ENCODE data around the gene TREM2. TPM values are rescaled to one million over a fixed set of nuclear protein-coding genes. Genes with fewer than 3 reads are reported as not detected.

TREM2 gene
- total RNA-seq, 1 donor from 2014 or later: 58.5 TPM

DNA sequence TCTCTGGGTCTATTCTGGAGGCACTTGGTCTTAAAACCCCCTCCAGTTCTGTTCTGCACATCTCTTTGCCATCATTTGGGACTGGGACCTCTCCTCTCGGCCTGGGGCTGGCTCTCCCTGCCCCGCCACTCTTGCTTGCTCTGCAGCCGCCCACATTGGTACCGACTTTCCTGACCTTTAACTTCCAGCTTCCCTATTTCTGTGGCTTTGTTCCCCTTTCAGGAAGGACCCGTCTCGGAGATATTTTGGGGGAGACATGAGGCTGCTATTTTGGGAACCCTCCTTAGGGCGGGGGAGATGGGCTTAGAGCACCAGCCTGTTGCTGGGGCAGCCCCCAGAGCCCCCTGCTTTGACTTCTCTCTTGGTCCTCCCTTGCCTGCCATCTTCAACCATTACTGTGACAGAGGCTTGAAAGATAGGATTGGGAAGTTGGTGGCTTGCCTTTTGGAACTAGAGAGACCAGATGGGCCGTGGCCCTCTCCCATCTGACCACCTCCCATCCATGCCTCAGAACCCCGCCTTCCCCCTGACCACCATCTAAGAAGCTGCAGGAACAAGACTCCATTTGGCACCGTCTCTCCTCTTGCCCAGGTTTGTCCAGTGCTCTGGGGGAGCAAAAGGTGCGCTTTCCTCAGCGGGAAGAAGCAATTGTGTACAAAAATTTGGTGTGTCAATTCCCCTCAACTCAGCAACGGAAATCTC, 914 bp downstream of the TREM2 start:
- H3K4me3 ChIP-seq: peak overlapping the region; percentile 19
- DNase-seq: no peak

DNA sequence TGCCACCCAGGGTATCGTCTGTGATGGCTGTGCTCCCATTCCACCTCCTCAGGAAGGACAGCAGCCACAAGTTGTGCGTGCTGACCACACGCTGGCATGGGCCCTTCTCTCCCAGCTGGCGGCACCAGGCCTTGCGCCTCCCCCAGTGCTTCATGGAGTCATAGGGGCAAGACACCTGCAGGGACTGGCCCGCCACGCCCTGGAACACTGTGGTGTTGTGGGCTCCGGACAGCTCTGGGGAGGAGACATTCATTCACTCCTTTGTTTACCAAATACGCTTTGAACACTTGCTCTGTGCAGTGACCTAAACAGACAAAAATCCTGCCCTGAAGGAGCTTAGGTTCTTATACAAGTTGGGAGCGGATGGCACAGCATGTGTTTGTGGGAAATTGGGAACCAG, 1.5 kb downstream of the TREM2 start:
- no peaks in the 10 kb centered on the region for H3K9me3 ChIP-seq
- DNase-seq (no peak), ATAC-seq (no peak)
- peaks cover 17% of the 10 kb centered on the region for H3K4me1 ChIP-seq
- H3K4me3 ChIP-seq: peak overlapping the region; percentile 19
- TF ChIP-seq, protein P1, sequence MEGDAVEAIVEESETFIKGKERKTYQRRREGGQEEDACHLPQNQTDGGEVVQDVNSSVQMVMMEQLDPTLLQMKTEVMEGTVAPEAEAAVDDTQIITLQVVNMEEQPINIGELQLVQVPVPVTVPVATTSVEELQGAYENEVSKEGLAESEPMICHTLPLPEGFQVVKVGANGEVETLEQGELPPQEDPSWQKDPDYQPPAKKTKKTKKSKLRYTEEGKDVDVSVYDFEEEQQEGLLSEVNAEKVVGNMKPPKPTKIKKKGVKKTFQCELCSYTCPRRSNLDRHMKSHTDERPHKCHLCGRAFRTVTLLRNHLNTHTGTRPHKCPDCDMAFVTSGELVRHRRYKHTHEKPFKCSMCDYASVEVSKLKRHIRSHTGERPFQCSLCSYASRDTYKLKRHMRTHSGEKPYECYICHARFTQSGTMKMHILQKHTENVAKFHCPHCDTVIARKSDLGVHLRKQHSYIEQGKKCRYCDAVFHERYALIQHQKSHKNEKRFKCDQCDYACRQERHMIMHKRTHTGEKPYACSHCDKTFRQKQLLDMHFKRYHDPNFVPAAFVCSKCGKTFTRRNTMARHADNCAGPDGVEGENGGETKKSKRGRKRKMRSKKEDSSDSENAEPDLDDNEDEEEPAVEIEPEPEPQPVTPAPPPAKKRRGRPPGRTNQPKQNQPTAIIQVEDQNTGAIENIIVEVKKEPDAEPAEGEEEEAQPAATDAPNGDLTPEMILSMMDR (IDR thresholded peaks at IDR 0.05): no peak
- H3K36me3 ChIP-seq: no peaks in the 10 kb centered on the region
- peaks cover under 1% of the 10 kb centered on the region for H3K27me3 ChIP-seq (ENCODE audit: low read depth)
- intact Hi-C loops (cut with DNase I): no loop called here
- H3K27ac ChIP-seq: no peak overlapping the region

More for the DNA sequence above, 914 bp downstream of the TREM2 start:
- intact Hi-C loops (cut with DNase I): no loop called here
- TF ChIP-seq, protein P1 (IDR thresholded peaks at IDR 0.05): no peak
- Histone ChIP-seq H3K36me3 (no peaks in the 10 kb centered on the region), H3K9me3 (no peaks in the 10 kb centered on the region), H3K4me1 (peaks cover 17% of the 10 kb centered on the region), H3K27me3 (ENCODE audit: low read depth) (peaks cover 7% of the 10 kb centered on the region), H3K27ac (no peak overlapping the region)
- peak; percentile 34 to 65 for ATAC-seq

DNA sequence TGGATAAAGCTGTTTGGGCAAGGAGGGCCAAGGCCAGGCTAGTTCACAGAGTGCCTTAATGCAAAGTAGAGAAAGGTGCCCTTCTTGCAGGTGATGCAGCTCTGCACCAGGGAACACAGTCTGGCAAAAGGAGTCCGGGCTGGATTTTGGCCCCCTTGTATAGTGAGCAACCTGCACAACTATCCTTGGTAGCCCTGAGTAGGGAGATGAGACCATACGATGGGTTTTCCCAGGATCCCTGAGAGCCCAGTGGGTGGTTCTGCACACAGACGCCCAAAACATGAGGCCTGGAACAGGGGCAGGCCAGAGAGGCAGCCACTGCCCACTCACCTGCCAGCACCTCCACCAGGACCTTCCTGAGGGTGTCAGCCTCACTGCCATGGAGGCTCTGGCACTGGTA, 2.0 kb downstream of the TREM2 start:
- Histone ChIP-seq H3K4me3 (no peak overlapping the region), H3K4me1 (peaks cover 17% of the 10 kb centered on the region), H3K27me3 (ENCODE audit: low read depth) (no peaks in the 10 kb centered on the region), H3K9me3 (no peaks in the 10 kb centered on the region), H3K36me3 (no peaks in the 10 kb centered on the region), H3K27ac (no peak overlapping the region)
- DNase-seq (no peak), ATAC-seq (no peak)
- intact Hi-C loops (cut with DNase I): no loop called here
- TF ChIP-seq, protein P1 (IDR thresholded peaks at IDR 0.05): no peak

DNA sequence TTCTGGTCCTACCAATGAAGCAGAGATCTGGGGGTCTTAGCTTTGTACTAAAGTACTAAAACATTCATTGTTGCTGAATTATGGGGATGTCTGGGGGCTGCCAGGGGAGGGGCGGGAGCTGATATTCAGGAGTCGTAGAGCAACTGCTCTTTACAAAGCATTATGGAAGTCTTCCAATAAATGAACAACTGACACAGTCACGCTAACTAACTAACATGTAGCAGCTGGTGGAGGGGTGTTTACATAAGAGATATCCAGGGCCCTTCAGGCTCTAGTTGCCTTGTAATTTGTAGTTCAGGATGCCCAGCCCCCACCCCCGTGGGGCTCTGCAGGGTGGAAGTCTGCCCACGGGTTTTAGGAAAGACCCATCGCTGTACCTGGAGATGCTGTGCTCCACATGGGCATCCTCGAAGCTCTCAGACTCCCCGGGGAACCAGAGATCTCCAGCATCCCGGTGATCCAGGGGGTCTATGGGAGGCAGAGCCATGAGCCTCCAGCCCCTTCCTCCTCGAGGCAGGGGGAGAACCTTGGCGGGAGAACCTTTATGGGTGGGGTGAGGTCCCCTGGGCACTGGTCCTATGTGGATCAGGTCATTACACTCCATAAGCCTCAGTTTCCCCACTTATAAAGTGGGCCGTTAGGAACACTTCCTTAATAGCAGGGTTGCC, 3.4 kb downstream of the TREM2 start:
- intact Hi-C loops (cut with DNase I): no loop called here
- H3K27me3 ChIP-seq (ENCODE audit: low read depth): no peaks in the 10 kb centered on the region
- H3K4me3 ChIP-seq: no peak overlapping the region
- peaks cover 17% of the 10 kb centered on the region for H3K4me1 ChIP-seq
- DNase-seq (no peak), ATAC-seq (no peak)
- H3K36me3 ChIP-seq: no peaks in the 10 kb centered on the region
- H3K27ac ChIP-seq: no peak overlapping the region
- TF ChIP-seq, protein P1 (IDR thresholded peaks at IDR 0.05): no peak
- H3K9me3 ChIP-seq: no peaks in the 10 kb centered on the region

DNA sequence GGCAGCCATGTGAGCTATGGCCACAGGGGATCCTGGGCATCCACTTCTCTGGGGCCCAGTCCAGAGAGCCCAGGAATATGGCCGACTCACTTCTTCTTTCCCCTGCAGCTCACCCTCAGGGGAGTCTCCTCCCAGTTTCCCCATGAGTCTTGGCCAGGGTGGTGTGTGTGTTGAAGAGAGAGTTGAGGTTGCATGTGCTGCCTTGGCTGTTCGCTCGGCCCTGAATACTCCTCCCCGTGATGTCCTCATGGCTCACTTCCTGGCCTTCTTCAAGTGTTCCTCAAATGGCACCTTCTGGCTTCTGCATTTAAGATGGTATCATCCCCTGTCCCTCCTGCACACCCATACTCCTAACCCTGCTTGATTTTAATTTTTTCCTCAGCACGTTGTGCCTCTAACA, 5.6 kb downstream of the TREM2 start:
- intact Hi-C loops (cut with DNase I): no loop called here
- TF ChIP-seq, protein P1 (IDR thresholded peaks at IDR 0.05): no peak
- H3K4me1 ChIP-seq: peaks cover 17% of the 10 kb centered on the region
- no peaks in the 10 kb centered on the region for H3K36me3 ChIP-seq
- no peak overlapping the region for H3K4me3 ChIP-seq
- ATAC-seq (peak; percentile 41 to 74), DNase-seq (peak; percentile 62)
- no peaks in the 10 kb centered on the region for H3K9me3 ChIP-seq
- no peak overlapping the region for H3K27ac ChIP-seq
- H3K27me3 ChIP-seq (ENCODE audit: low read depth): peaks cover 4% of the 10 kb centered on the region

All from lower lobe of right lung (tissue), 2 donors.